Glomerular visceral epithelial cell (primary cell): Measurements from ENCODE around the gene PLXNA2.

Source experiments
- DNase-seq: peaks from one replicate; pipeline ENCODE4 v3.0.0-alpha.2; 2016; ENCODE audit errors: extremely low spot score

The PLXNA2 gene

GRCh38 chr1:208141610-208142192 lies 102.5 kb downstream of the PLXNA2 start:
- DNase-seq, result no peak

- no peak for DNase-seq
Observed at GRCh38 chr1:208139434-208140045, 104.6 kb downstream of the PLXNA2 start.

DNA sequence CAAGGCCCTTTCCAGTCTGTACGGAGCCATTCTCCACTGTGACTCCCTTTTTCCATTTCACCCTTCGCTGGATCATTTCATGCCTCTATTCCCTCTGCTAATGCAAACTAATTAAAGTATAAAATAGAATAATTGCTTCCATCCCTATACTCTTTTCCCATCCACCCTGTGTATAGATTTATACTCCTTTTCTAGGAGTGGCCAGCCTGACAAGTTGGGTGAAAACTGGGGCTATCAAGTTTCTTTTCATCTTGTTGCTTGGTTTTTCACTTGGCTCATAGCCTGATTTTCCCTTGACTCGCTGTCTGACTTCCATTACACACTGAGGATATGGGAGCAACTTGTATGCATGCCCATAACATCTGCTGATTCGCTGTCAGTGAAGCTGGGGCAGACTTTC lies 107.0 kb downstream of the PLXNA2 start:
- DNase-seq, result peak; percentile 8

GRCh38 chr1:208136459-208137182 lies 107.6 kb downstream of the PLXNA2 start:
- no peak for DNase-seq

GRCh38 chr1:208135354-208135753 lies 108.8 kb downstream of the PLXNA2 start:
- no peak for DNase-seq

DNA sequence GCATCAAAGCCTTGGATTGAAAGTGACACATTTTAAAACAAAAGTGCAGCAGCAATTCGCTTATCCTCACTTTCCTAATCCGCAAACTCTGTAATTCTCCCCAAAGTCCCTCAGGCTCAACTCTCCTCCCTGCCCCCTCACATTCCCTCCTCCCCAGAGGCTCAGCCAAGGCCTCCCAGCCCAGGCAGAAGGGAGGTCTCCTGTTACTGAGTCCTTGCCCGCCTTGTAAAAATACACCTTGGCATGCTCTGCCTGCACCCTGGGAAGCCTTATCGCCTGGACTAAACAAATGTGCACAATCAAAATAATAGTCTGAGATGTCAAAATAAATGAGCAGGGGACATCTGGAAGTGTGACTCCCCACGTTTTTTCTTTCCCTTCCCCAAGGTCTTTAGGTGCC lies 109.7 kb downstream of the PLXNA2 start:
- DNase-seq, result no peak

GRCh38 chr1:208133355-208133754 lies 110.8 kb downstream of the PLXNA2 start:
- no peak for DNase-seq

- DNase-seq, result peak; percentile 69
Observed at GRCh38 chr1:208132287-208132882, 111.8 kb downstream of the PLXNA2 start.

- DNase-seq, result peak; percentile 6
Observed at GRCh38 chr1:208131621-208132286, 112.4 kb downstream of the PLXNA2 start.

DNA sequence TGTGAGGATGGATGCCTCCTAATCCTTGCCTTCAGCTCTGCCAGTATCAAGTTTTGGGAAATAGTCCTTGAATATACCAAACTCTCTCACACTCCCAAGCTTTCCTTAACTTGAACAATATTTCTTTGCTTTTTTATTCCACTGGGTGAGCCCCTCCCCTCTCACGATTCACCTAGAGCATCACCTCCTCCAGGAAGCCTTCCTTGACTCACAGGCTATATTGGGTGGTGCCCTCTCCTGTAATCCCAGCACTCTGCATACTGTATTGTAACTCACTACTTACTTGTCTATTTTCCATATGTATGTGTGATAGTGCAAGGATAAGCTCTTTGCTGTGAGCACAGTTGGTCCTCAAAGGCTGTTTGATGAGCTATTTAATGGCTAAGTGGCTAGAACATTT lies 114.7 kb downstream of the PLXNA2 start:
- no peak for DNase-seq

GRCh38 chr1:208129060-208129459 lies 115.1 kb downstream of the PLXNA2 start:
- DNase-seq, result no peak

DNA sequence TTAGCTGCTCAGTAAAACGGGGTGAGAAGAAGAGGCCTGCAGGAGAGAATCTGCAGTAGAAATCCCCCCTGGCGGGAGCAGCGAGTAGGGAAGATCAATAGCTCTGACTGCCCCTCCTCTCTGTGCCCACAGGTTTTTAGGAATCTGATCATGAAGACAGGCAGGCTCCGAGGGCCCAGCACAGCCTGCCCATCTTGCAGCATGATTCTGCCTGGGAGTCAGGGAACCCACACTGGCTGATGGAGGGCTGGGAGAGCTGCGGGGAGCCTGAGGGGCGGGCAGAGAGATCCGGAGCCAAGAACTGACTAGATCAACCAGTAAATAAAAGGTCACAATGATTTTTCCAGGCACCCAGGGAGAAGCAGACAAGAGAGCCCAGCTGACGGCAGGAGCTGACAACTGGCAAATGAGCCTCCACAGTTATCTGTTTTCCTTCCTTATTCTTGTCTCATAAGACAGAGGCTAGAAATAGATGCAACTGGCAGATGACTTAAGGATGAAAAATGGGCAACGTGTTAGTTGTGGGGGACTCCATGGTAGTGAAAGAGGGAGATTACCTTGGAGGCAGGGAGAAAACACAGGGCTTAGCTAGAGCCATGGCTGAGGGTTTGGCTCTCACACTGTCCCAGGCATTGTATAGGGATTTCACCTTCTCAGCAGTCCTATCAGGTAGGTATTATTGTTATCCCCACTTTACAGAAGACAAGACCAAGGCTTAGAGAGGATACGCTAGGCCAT lies 116.2 kb downstream of the PLXNA2 start:
- no peak for DNase-seq

DNA sequence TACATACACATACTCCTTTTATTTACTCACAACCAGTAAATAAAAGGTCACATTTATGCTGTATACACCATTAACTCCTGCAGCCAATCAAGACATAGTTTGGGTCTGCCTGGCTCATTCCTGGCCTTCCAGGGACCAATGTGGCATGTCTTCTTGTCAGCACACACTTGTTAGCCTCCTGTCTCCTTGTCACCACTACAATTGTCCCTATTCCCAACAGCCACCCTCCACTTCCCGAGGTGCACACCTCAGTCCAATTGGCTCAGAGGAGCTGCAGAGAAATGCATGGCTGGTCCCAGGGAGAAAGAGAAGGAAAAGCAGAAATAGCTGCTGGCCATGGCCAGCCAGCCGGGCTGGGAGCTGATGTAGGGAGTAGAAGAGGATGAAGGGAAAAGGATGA lies 116.9 kb downstream of the PLXNA2 start:
- DNase-seq, result no peak

DNA sequence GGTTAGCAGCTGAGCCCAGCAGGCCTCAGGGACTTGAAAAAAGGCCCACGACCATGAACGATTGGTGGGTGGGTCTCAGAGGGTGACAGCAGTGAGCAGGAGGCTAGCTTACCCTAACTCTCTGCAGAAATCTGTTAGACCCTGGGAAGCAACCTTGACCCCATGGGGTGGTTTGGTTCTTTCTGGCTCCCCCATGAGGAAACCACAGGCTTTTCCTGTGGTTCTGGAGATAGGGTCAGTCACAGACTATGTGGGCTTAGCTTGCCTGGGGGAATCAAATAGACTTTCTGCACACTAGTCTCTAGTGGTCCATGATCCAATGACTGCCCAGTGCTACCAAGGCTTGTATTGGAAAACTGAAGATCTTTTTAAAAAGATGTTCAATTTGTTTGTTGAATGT lies 118.1 kb downstream of the PLXNA2 start:
- no peak for DNase-seq

DNA sequence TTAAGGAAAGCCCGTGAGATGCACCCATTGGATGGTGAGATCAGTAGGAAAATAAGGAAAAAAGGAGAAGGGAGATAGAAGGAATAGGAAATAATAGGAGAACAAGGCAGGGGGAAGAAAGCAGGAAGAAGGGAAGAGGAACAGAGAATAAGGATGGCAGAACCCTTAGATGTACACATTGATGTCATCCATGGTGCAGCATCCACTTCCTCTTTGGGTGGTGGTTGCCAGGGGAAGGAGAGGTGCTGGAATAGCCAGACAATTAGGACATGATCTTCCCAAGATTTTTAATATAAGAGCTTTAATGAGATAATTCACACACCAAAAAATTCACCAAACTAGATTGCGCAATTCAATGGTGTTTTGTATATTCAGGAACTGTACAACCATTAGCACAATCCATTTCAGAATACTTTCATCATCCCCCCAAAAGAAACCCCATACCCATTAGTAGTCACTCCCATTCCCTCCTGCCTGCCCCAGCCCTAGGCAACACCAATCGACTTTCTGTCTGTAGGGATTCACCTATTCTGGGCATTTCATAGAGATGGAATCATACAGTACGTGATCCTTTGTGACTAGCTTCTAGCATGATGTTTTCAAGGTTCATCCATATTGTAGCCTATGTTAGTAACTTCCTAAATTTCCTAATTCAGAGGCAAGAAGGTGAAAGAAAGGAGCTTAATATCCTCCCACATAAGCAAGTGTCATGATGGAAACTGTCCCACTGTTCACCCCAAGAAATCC lies 121.4 kb downstream of the PLXNA2 start:
- DNase-seq, result no peak

- no peak for DNase-seq
Observed at GRCh38 chr1:208121813-208122364, 122.3 kb downstream of the PLXNA2 start.

- no peak for DNase-seq
Observed at GRCh38 chr1:208120431-208120790, 123.8 kb downstream of the PLXNA2 start.

GRCh38 chr1:208118841-208119606 lies 125.2 kb downstream of the PLXNA2 start:
- DNase-seq, result no peak

GRCh38 chr1:208118306-208118705 lies 125.9 kb downstream of the PLXNA2 start:
- DNase-seq, result no peak

DNA sequence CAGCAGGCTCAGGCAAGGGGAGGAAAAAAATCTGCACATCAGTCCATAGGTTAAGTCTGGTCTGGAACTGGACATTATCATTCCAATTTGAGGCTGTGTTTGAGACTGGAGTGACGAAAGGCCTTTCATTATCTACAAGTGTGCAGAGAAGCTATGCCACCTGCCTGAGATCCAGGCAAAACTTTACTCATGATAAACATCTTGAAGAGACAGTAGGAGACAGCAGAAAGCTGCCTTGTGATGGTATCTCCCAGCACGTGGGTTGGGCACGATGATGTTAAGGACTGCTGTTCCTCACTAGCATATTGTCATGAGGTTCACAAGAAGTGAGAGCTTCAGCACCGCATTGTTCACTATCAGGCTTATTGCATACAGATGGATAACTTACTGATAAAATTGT lies 126.4 kb downstream of the PLXNA2 start:
- DNase-seq, result no peak
